ENCODE results near the gene PALLD. TPM values are rescaled to one million over a fixed set of nuclear protein-coding genes. Genes with fewer than 3 reads are reported as not detected.
A peak's percentile ranks its signal among the peaks of the same experiment; 100 is the strongest.

Gene PALLD
- total and polyA plus RNA-seq, 2 experiments from 2014 or later: 17.9 to 30.5 TPM

DNA sequence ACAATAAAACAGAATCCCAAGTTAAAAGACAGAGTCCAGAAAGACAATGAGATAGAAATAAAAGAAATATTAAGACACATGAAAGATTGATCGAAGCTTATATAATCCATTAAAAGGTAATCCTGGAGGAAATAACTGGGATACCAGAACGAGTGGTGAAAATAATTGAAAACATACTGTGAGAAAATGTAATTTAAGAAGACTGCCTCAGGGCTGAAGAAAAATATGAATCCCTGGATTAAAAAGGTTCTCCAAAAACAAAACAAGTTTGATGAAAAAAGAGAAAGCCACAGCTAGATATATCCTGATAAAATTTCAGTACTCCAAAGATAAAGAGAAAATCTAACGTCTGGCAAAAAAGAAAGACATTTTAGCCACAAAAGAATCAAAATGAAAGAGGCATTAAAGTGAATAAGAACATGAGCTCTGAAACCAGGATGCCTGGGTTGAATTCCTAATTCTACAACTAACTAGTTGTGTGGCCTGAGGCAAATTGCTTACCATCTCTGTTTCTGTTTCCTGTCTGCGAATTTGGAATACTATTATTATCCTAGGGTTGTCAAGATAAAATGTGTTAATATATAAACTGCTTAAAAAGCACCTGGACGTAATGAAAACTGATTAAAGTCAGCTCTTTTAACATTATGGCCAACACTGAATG is 22.1 kb upstream of the PALLD start:
- DNase-seq: peak; percentile 7
- peak overlapping the region; percentile 16; the same call in 1 of the 2 replicates for H3K9ac ChIP-seq
- H3K4me2 ChIP-seq (ENCODE audit: unreplicated experiment): peak overlapping the region; percentile 44
- no peaks in the 10 kb centered on the region for H3K27me3 ChIP-seq (replicated peaks; ENCODE audit: insufficient read depth)
- in situ Hi-C loops (cut with MboI): no loop called here
- peaks cover 23% of the 10 kb centered on the region for H3K79me2 ChIP-seq (ENCODE audit: insufficient read depth)
- no peaks in the 10 kb centered on the region for H4K20me1 ChIP-seq (ENCODE audit: insufficient read depth)
- no peaks in the 10 kb centered on the region for H3K9me2 ChIP-seq (ENCODE audit: insufficient read depth)
- H3K27ac ChIP-seq: no peak overlapping the region; the same call in 1 of the 2 replicates
- no peaks in the 10 kb centered on the region for H3F3A ChIP-seq (ENCODE audit: insufficient read depth)
- peaks cover 5% of the 10 kb centered on the region; the same call in 1 of the 2 replicates for H3K36me3 ChIP-seq (ENCODE audit: low read depth)
- H3K4me1 ChIP-seq (ENCODE audit: insufficient read depth): peaks cover 30% of the 10 kb centered on the region
- peak overlapping the region; percentile 25 for H3K4me3 ChIP-seq
- no peaks in the 10 kb centered on the region for H3K9me3 ChIP-seq (ENCODE audit: low read depth)
- H2AFZ ChIP-seq: peak overlapping the region; percentile 42
- TF ChIP-seq EZH2 (IDR thresholded peaks at IDR 0.05; ENCODE audit: insufficient read depth, poor library complexity, severe bottlenecking) (no peak), EZH2phosphoT487 (IDR thresholded peaks at IDR 0.05; ENCODE audit: insufficient read depth, low read depth) (no peak)
- 44 to 45% methylated on average over 5 of the region's 5 CpGs for WGBS, 2 experiments (ENCODE audit: low coverage in 1 of 2, low lambda C conversion rate in 2 of 2, missing lambda C conversion rate in 2 of 2)

DNA sequence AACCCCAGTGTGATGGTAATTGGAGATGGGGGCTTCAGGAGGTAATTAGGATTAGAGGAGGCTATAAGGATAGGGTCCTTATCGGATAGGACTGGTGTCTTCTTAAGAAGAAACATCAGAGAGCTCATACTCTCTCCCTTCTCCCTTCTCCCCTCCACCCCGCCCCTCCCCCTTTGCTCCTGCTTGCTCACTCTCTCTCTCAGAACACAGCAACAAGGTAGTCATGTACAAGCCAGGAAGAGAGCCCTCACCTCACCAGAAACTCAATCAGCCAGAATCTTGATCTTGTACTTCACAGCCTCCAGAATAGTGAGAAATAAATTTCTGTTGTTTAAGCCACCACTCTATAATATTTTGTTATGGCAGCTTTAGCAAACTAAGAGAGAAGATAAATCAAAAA is 21.1 kb upstream of the PALLD start:
- peaks cover 23% of the 10 kb centered on the region for H3K79me2 ChIP-seq (ENCODE audit: insufficient read depth)
- peaks cover 4% of the 10 kb centered on the region for H3F3A ChIP-seq (ENCODE audit: insufficient read depth)
- in situ Hi-C loops (cut with MboI): no loop called here
- H3K4me1 ChIP-seq (ENCODE audit: insufficient read depth): peaks cover 30% of the 10 kb centered on the region
- no peak overlapping the region for H3K4me2 ChIP-seq (ENCODE audit: unreplicated experiment)
- H3K9ac ChIP-seq: no peak overlapping the region
- no peak overlapping the region for H3K27ac ChIP-seq
- 60 to 73% methylated on average over 1 to 2 of the region's 2 CpGs for WGBS, 2 experiments (ENCODE audit: low coverage in 1 of 2, low lambda C conversion rate in 2 of 2, missing lambda C conversion rate in 2 of 2)
- no peaks in the 10 kb centered on the region for H3K9me3 ChIP-seq (ENCODE audit: low read depth)
- H4K20me1 ChIP-seq (ENCODE audit: insufficient read depth): no peaks in the 10 kb centered on the region
- H3K9me2 ChIP-seq (ENCODE audit: insufficient read depth): no peaks in the 10 kb centered on the region
- peak; percentile 23 for DNase-seq
- H3K36me3 ChIP-seq (ENCODE audit: low read depth): peaks cover 5% of the 10 kb centered on the region; the same call in 1 of the 2 replicates
- H2AFZ ChIP-seq: no peak overlapping the region
- H3K4me3 ChIP-seq: no peak overlapping the region
- TF ChIP-seq EZH2 (IDR thresholded peaks at IDR 0.05; ENCODE audit: insufficient read depth, poor library complexity, severe bottlenecking) (no peak), EZH2phosphoT487 (IDR thresholded peaks at IDR 0.05; ENCODE audit: insufficient read depth, low read depth) (no peak)
- H3K27me3 ChIP-seq (replicated peaks; ENCODE audit: insufficient read depth): no peaks in the 10 kb centered on the region

DNA sequence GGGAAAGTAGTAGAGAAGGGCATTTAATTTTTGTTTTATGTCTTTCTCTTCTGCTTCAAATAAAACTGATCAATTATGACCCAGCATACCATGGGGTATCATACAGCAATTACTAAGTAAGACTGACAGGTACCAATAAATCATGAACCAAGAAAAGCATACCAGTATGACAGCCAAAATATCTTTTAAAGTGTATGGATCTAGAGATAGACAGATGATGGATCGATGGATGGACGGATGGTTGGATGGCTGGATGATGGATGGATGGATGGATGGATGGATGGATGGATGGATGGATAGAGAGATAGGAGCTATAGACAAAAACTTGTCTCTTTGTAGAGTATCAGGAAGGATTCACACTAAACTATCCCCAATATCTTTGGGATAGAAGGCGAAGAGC is 18.0 kb upstream of the PALLD start:
- TF ChIP-seq EZH2phosphoT487 (IDR thresholded peaks at IDR 0.05; ENCODE audit: insufficient read depth, low read depth): no peak
- TF ChIP-seq EZH2 (IDR thresholded peaks at IDR 0.05; ENCODE audit: insufficient read depth, poor library complexity, severe bottlenecking): no peak
- Histone ChIP-seq H2AFZ (no peak overlapping the region), H3K27ac (no peak overlapping the region), H3K27me3 (replicated peaks; ENCODE audit: insufficient read depth) (no peaks in the 10 kb centered on the region), H3K9me3 (ENCODE audit: low read depth) (no peaks in the 10 kb centered on the region), H4K20me1 (ENCODE audit: insufficient read depth) (no peaks in the 10 kb centered on the region), H3F3A (ENCODE audit: insufficient read depth) (peaks cover 32% of the 10 kb centered on the region), H3K4me1 (ENCODE audit: insufficient read depth) (peaks cover 57% of the 10 kb centered on the region), H3K79me2 (ENCODE audit: insufficient read depth) (peaks cover 23% of the 10 kb centered on the region), H3K9ac (no peak overlapping the region), H3K4me3 (peak overlapping the region; percentile 89), H3K9me2 (ENCODE audit: insufficient read depth) (no peaks in the 10 kb centered on the region), H3K4me2 (ENCODE audit: unreplicated experiment) (no peak overlapping the region), H3K36me3 (ENCODE audit: low read depth) (no peaks in the 10 kb centered on the region)
- 94 to 96% methylated on average over 3 of the region's 3 CpGs for WGBS, 2 experiments (ENCODE audit: low coverage in 1 of 2, low lambda C conversion rate in 2 of 2, missing lambda C conversion rate in 2 of 2)
- no peak for DNase-seq
- in situ Hi-C loops (cut with MboI): no loop called here

DNA sequence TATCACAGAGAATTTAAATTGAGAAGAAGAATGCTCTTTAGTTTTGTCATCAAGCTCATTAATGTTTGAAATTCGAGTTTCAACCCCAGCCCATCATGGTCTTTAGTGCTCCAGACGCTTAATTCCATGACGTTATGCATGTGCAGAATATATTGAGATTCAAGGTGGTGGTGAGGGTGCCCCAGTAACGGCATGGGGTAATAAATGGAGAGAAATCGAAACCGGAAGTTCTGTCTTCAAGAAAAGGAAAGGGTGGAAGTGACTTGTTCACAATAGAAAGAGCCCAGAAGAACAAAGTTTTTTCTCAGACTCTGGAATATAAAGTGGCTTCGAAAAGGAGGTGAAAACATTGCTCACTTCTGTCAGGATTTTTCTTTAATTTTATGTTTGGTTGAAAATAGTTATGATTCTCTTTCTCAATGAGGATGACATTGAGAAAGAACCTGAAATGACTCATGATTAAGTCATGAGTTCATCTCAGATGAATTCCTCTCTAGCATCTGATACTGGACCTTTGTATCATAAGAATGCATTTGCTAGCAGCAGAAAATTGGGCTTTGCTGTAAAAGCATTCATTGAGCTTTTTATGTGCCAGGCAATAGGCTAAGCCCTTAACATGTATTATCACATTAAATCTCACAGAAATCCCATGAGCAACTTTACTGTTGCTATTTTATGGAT is 15.8 kb upstream of the PALLD start:
- Histone ChIP-seq H3K4me3 (peak overlapping the region; percentile 89), H3K4me1 (ENCODE audit: insufficient read depth) (peaks cover 57% of the 10 kb centered on the region), H3K4me2 (ENCODE audit: unreplicated experiment) (peak overlapping the region; percentile 100), H3K9me2 (ENCODE audit: insufficient read depth) (no peaks in the 10 kb centered on the region), H3K79me2 (ENCODE audit: insufficient read depth) (peaks cover 23% of the 10 kb centered on the region), H3K9me3 (ENCODE audit: low read depth) (no peaks in the 10 kb centered on the region), H3K36me3 (ENCODE audit: low read depth) (no peaks in the 10 kb centered on the region), H2AFZ (peak overlapping the region; percentile 93), H3F3A (ENCODE audit: insufficient read depth) (peaks cover 51% of the 10 kb centered on the region), H3K9ac (peak overlapping the region; percentile 89), H3K27me3 (replicated peaks; ENCODE audit: insufficient read depth) (no peaks in the 10 kb centered on the region), H4K20me1 (ENCODE audit: insufficient read depth) (no peaks in the 10 kb centered on the region), H3K27ac (peak overlapping the region; percentile 96)
- TF ChIP-seq EZH2phosphoT487 (IDR thresholded peaks at IDR 0.05; ENCODE audit: insufficient read depth, low read depth) (no peak), EZH2 (IDR thresholded peaks at IDR 0.05; ENCODE audit: insufficient read depth, poor library complexity, severe bottlenecking) (no peak)
- 0 to 1% methylated on average over 7 of the region's 7 CpGs for WGBS, 2 experiments (ENCODE audit: low coverage in 1 of 2, low lambda C conversion rate in 2 of 2, missing lambda C conversion rate in 2 of 2)
- peak; percentile 86 for DNase-seq
- in situ Hi-C loops (cut with MboI): no loop called here

All from GM23248 (cell line).